ENCODE measurements around the gene COMMD2. TPM values are rescaled to one million over a fixed set of nuclear protein-coding genes. Genes with fewer than 3 reads are reported as not detected.

COMMD2 gene
- total RNA-seq, 1 donor from 2014 or later, result 60.8 TPM

DNA sequence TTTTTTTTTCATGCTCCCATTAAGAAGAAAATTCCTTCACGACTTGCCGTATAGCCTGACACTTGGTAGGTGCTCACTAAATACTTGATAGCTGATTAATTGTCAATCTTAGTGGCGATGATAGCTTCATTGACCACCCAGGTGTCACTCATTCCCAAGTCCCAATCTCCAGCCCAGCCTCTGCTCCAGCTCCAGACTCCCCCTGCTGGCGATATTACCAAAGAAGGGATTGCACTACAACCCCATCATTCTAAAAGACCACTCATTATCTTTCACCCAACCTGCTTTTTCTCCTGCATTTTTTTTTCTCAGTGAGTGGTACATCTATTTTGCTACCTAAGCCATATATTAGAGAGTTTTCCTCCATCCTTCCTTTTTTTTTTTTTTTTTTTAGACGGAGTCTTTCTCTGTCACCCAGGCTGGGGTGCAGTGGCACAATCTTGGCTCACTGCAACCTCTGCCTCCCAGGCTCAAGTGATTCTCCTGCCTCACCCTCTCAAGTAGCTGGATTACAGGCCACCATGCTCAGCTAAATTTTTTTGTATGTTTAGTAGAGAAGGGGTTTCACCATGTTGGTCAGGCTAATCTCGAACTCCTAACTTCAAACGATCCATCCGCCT is 19.5 kb upstream of the COMMD2 start:
- Mint-ChIP-seq H3K9me3 (ENCODE audit: low read depth) (no peaks in the 10 kb centered on the region), H3K27me3 (no peaks in the 10 kb centered on the region), H3K27ac (no peak overlapping the region), H3K4me1 (ENCODE audit: low read depth) (no peaks in the 10 kb centered on the region), H3K4me3 (ENCODE audit: low read depth) (no peak overlapping the region), H3K36me3 (ENCODE audit: insufficient read depth) (no peaks in the 10 kb centered on the region)
- peak; percentile 14 for DNase-seq (ENCODE audit: low spot score, unreplicated experiment)
- TF ChIP-seq, protein P1, sequence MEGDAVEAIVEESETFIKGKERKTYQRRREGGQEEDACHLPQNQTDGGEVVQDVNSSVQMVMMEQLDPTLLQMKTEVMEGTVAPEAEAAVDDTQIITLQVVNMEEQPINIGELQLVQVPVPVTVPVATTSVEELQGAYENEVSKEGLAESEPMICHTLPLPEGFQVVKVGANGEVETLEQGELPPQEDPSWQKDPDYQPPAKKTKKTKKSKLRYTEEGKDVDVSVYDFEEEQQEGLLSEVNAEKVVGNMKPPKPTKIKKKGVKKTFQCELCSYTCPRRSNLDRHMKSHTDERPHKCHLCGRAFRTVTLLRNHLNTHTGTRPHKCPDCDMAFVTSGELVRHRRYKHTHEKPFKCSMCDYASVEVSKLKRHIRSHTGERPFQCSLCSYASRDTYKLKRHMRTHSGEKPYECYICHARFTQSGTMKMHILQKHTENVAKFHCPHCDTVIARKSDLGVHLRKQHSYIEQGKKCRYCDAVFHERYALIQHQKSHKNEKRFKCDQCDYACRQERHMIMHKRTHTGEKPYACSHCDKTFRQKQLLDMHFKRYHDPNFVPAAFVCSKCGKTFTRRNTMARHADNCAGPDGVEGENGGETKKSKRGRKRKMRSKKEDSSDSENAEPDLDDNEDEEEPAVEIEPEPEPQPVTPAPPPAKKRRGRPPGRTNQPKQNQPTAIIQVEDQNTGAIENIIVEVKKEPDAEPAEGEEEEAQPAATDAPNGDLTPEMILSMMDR (IDR thresholded peaks at IDR 0.05; ENCODE audit: unreplicated experiment), result peak; percentile 75

DNA sequence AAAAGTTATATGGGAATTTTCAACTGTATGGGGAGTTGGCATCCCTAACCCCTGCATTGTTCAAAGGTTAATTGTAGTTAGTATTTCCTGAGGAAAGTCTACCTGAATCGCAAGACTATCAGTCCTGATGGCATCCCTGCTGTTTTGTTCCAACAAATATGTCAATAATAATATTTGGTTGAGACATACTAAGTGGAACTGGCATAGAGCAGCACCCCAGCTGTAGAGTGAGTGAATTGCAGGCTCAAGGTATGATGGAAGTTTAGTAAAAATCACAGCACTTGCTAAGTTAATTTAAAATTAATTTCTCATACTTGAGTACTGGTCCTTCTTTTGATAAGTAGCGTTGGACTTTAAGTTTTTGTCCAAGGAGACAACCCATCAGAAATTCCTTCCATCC is 18.0 kb upstream of the COMMD2 start:
- TF ChIP-seq, protein P1 (IDR thresholded peaks at IDR 0.05; ENCODE audit: unreplicated experiment), result no peak
- Mint-ChIP-seq H3K4me1 (ENCODE audit: low read depth) (no peaks in the 10 kb centered on the region), H3K4me3 (ENCODE audit: low read depth) (no peak overlapping the region), H3K27ac (no peak overlapping the region), H3K9me3 (ENCODE audit: low read depth) (no peaks in the 10 kb centered on the region), H3K27me3 (no peaks in the 10 kb centered on the region), H3K36me3 (ENCODE audit: insufficient read depth) (no peaks in the 10 kb centered on the region)
- no peak for DNase-seq (ENCODE audit: low spot score, unreplicated experiment)

DNA sequence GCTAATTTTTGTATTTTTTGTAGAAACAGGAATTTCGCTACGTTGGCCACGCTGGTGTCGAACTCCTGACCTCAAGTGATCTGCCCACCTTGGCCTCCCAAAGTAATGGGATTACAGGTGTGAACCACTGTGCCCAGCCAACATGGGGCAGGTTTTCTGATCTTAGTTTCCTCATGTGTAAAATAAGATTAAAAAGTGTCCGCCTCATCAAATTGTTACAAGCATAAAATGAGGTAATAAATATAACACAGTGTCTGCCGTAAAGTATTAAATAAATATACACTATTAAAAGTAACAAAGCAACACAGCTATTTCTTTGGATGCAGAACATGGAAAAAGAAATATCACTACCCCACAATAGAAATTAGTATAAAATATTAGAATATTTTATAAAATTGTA is 16.4 kb upstream of the COMMD2 start:
- H3K36me3 Mint-ChIP-seq (ENCODE audit: insufficient read depth), result no peaks in the 10 kb centered on the region
- peaks cover 4% of the 10 kb centered on the region for H3K27me3 Mint-ChIP-seq
- no peak for DNase-seq (ENCODE audit: low spot score, unreplicated experiment)
- H3K4me3 Mint-ChIP-seq (ENCODE audit: low read depth), result no peak overlapping the region
- H3K27ac Mint-ChIP-seq, result no peak overlapping the region
- TF ChIP-seq, protein P1 (IDR thresholded peaks at IDR 0.05; ENCODE audit: unreplicated experiment), result no peak
- H3K4me1 Mint-ChIP-seq (ENCODE audit: low read depth), result no peaks in the 10 kb centered on the region
- no peaks in the 10 kb centered on the region for H3K9me3 Mint-ChIP-seq (ENCODE audit: low read depth)

DNA sequence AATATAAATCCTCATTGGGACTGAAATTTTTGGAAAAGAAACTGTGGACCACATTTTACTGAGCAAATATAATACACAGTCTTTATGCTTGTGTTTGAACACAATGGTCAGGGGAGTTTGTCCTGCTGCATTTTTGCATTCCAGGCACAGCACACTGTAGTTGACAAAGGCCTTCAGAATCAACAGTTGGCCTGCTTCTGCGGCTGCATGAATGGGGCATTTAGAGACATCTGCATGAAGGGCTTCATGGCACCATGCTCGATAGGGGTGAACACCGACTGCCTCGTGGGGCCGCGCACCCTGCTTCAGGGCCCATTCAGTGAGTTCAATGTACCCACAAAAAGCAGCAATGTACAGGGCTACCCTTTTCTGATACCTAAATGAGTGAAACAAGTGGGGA is 15.4 kb upstream of the COMMD2 start:
- Mint-ChIP-seq H3K4me1 (ENCODE audit: low read depth) (no peaks in the 10 kb centered on the region), H3K27me3 (peaks cover 4% of the 10 kb centered on the region), H3K27ac (no peak overlapping the region), H3K36me3 (ENCODE audit: insufficient read depth) (no peaks in the 10 kb centered on the region), H3K4me3 (ENCODE audit: low read depth) (no peak overlapping the region), H3K9me3 (ENCODE audit: low read depth) (no peaks in the 10 kb centered on the region)
- DNase-seq (ENCODE audit: low spot score, unreplicated experiment), result no peak
- TF ChIP-seq, protein P1 (IDR thresholded peaks at IDR 0.05; ENCODE audit: unreplicated experiment), result no peak

DNA sequence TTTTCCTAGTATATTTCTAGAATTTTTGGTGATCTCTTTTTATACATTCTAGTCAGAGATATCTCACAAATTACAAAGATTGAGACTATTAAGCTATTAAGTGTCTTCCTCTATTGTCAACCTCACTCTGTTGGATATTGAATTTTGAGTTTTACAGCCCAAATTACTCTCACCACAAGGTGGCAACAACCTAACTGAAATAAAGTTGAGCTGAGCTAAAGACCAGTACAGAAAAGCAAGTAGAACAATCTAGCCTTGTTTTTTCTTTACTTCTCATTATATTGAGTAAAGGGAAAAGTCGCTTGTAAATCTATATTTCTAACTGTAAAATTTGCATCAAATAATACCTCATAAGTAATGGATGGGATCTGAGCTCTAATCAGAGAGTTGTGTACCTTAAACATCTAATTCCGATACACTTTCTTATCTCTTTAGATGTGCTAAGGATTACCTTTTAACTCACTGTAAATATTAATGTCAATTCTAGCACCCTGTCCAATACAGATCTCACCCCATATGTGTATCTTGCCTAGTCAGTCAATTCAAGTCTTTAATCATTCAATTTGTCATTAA is 13.6 kb upstream of the COMMD2 start:
- Mint-ChIP-seq H3K27me3 (peaks cover 10% of the 10 kb centered on the region), H3K4me3 (ENCODE audit: low read depth) (no peak overlapping the region), H3K9me3 (ENCODE audit: low read depth) (no peaks in the 10 kb centered on the region), H3K27ac (no peak overlapping the region), H3K4me1 (ENCODE audit: low read depth) (no peaks in the 10 kb centered on the region), H3K36me3 (ENCODE audit: insufficient read depth) (no peaks in the 10 kb centered on the region)
- TF ChIP-seq, protein P1 (IDR thresholded peaks at IDR 0.05; ENCODE audit: unreplicated experiment), result peak; percentile 59
- no peak for DNase-seq (ENCODE audit: low spot score, unreplicated experiment)

Data from progenitor cell of endocrine pancreas (in vitro differentiated cells).